GM21576 (cell line): Measurements from ENCODE around the gene MAP7.
A peak's percentile ranks its signal among the peaks of the same experiment; 100 is the strongest.

Experiments used
- ATAC-seq: cut with Tn5 transposase; IDR thresholded peaks from one replicate; pipeline ENCODE4 v1.9.1; 2021; ENCODE audit warnings: mild to moderate bottlenecking, moderate library complexity; ENCODE audit not compliant: unreplicated experiment

MAP7 gene

DNA sequence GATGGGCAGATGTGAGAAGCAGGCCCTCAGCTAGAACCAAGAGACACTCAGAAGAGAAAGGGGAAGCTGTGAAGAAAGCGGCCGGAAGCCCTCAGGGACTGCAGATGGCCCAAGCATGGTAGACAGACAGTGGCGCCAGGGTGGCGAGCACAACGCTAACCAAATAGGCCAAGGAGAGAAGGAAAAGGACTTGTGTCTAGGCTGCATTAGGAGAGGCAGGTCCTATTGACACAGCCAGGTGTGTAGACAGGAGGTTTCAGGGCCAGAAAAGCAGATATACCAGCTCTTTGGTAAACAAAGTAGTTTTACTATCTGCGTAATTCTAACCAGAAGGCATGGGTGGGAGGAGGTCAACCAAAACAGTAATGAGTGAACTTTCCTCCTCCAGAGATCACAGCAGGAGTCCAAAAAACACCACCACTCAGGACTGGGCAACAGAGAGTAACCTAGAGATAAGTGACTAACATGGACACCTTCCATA, 15.8 kb upstream of the MAP7 start:
- no peak for ATAC-seq

DNA sequence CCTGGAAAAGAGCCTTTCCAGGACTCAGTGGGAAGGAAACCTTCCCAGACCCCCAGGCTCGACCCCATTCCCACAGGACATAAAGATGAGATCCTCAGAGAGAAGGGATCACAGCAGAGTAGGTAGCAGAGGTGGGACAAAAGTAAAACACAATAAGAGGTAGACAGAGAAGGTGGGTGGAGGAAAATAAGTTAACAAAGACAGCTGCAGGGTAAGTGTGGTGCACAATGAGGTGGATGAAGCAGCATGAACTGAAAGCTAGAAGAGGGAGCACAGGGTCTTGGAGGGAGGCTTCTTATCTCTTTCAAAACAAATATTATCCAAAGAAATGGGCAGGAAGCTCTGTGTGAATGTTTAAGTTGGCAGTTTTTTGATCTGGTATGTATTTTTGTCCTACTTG, 14.0 kb upstream of the MAP7 start:
- no peak for ATAC-seq

DNA sequence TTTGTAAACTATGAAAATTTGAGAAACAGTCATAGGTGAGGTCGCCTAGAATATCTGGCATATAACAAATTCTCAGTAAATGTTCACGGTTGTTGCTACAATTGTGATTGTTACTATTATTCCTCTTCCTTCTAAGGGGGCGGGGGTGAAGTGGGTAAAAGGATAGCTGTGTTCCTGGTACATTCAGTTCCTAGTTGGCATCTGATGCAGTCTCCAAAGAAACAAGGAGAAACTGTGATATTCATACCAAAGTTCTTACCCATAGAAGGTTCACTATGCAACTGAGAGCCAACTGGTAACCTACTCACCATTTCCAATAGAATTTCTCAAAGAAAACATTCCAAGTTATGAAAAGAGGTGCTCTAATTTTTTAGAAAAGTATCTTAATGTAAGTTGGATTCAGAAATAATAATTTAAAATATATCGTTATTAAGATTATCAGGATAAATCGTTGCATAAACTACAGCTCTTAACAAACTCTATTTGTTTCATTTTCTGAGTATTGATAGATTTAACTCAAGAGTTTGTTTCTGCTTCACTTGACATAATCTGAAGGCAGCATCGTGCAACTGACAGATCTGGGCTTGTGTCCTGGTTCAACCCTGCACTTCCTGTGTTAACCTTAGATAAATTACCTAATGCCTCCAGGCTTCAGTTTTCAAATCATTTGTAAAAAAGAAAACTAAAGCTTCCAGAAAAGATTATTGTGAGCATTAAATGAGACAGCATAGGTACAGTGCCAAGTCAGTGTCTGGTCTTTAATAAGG, 13.3 kb upstream of the MAP7 start:
- no peak for ATAC-seq

DNA sequence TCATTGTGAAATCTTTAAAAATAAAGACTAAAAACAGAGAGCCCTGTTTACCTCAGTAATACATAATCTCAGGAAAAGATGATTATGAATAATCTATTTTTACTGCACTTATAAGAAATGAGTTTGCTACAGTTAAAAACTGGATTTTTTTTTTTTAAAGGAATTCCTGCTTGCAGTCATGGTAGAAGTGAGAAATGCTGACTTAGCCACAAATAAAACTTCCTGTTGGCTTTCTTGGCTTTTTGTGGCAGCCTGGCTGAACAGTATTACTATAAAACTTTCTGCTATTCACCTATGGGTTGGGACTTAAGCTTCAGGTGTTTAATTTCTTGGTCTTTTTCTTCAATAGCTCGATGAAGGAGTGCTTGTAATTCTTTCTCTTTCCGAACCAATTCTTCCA, 12.0 kb upstream of the MAP7 start:
- ATAC-seq = no peak

DNA sequence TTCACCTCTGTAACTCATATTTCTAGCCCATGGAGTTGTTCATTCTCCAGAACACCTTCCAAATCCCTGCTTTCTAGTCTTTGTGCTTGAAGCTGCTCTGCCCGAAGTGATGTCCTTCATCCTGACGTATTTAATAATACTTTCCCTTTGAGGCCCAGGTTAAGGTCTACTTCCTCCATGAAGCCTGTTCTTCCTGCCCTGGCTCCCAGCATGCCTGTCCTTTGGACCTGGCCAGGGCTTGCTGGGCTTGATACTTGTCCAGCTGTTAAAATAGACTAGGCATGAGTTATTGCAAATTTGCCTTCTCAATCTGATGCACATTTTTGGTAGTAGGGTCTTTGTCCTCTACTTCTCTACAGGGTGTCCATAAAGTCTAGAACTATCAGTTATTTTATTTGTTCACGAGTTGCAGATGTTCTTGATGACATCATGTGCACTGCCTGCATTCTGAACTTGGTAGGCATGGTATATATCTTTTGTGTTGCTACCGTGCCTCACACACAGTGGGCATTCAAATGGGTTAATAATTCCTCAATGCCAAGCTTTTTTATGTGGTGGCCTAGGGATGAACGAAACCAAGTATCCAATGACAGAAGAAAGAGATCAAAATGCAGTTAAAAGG, 3.1 kb upstream of the MAP7 start:
- ATAC-seq = no peak

DNA sequence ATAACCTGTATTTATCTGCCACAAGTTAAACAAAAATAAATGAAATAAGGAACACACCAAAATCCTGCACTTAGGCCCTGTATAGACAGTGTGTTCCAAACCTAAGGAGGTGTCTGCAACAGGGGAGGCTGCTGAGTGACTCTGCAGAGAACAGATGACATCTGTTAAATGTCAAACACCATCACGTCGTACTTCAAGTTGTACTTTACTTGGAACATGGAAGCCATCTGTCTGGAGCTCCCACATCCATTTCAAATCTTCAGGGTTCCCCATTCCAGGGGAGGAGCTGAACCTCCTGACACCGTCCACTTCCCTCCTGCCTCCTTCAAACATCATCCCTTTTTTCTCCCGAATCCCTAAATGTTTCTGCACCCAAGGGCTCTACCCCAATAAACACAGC, 1.8 kb upstream of the MAP7 start:
- ATAC-seq = no peak

DNA sequence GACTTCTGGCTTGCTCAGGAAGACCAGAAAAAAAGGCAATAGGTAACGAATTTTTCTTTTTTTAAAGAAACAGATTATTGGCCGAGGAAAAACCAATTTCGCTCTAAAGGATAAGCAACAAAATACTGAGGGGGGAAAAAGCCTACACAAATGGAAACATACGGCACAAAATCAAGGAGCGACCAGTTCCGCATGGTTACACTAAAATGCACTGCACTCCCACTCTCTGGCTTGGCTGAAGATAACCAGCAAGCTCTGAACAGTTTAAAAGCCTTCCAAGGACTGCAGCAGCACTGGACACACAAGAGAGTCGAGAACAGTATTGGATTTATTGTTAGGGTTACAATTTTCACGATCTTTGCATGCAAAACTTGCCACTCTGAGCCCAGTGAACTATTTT, 881 bp upstream of the MAP7 start:
- no peak for ATAC-seq

DNA sequence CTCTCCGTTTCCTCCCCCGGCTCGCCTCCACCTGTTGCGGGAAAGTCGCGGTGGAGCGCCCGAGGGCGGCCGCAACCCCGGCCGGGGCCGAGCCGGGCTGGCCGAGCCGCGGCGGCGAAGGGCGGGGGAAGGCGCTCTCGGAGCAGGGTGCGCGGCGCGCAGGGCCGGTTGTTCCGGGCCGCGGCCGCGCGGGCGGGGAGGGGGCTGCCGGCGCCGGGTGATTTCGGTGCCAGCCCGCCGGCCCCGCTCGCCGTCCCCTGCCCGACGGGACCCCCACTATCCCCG, 235 bp downstream of the MAP7 start:
- ATAC-seq = peak; percentile 43

DNA sequence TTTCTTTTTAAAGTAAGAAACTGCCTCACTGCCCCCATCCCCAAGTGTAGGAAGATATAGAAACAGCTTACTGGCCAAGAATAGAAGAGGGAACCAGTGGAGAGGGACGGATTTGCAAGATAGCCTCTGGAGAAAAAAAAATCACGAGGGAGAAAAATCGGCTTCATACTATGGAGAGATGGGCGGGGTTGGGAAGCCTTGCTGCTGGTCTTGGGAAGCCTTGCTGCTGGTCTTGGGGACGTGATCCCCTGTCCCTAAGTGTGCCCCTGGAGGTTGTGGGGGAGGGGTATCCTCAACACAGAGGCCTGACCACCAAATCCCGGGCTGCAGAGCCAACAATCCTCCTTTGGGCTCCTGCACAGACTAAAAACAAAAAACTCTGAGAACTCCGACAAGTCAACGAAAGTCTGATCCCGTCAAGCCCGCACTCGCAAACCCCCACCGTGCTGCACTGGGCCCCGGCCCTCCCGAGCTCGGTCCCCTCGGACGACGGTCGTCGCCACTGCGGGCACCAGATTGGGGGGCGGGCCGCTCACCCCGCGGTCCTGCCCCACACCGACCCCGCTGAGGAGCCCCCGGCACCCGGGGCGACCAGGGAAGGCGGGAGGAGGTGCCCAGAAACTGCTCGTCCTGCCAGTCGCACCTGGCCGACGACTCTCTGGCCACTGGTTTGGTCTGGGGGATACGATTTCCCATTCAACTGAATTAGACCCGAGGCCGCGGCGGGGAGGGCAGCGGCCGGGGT, 750 bp downstream of the MAP7 start:
- no peak for ATAC-seq

DNA sequence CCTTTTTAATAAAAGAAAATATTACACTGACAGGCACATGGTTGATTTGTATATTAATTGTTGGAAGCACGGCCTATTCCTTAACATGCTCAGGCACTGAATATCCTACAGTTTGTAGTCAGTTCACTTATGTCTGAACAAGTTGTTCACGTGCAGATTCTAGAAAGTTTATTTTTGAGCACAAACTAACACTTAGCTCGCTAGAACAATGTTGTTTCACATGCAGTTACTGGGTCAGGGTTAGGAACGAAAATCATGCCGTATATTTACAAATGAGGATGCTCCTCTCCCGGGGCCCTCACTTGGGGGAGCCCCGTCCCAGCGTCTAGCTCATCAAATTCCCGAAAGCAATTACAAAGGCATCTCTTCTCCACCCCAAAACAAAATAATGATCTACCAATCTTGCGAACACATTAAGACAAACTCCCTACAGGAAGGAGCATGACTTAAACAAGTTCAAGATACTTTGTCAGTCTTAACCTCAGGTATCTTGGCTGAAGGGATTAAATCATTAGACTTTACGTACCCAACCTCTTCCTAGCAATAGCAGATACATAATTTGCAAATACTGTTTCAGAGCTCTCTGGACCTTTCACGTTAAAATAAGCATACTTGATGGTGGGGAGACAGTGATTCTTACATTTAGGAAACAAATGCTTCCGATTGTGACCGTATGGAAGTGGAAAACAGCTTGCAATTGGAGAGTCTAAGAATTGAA, 1.5 kb downstream of the MAP7 start:
- no peak for ATAC-seq

DNA sequence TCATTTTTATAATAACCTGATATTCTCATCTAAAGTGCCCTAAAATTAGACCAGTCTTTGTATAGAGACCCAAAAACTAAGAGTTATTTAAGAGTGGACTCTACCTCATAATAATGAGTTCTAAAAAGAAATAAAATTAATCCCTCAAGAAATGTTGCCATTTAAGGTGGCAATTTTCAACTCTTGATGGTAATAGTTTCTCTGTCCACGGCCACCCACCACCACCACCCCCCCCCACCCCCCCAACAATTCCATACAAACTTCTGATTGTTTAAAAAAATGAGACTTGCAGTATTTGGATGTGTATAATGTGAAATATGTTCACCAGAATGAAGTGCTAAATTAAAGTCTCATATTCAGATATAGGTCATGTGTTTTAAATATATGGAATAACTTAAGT, 2.4 kb downstream of the MAP7 start:
- no peak for ATAC-seq

DNA sequence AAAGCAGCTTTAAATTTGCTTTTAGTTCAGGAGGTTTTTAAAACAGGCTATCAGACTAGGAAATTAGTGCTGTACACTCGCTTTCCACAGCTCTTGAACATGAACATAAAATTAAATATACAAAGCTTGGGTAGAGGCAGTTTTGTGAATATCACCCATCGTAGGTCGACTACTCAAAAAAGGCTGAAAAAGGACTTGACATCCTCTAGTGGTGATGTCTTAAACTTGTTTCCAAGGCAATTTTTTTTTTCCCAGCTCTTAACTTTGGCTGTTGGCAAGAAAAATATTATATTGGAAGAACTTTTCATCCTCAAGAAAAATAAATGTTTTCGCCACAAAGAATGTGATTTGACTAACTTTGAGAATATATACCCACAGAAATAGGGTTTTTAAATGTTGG, 2.9 kb downstream of the MAP7 start:
- ATAC-seq = no peak

DNA sequence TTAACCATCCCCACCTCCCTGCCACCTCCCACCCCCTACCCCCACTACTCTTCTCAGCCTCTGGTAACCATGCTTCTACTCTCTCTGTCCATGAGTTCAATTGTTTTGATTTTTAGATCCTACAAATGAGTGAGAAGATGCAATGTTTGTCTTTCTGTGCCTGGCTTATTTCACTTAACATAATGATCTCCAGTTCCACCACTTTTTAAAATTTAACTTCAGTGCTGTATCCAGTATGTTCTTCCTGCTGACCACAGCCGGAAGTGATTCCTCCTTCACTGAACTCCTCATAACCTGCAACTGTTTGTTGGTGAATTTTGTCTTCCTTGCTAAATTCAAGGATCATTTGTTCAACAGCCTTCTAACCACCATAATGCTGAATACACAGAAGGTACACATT, 3.9 kb downstream of the MAP7 start:
- no peak for ATAC-seq

DNA sequence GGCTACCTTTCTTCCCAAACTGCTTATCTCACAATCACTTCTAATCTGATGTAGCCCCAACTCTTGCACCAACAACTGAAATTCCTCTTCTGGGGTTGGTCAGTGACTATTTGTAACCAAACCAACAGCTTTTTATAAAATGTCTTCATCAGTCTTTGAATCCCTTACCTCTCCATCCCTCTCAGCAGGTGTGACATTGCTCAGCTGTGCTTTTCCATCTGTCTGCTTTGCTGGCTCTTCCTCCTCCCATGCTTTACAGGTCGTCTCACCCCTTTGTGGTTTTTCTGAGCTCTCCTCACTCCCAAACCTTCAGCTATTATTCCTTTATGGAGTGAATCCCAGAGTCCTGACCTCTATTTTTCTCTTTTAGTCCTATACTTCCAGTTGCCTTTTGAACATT, 5.9 kb downstream of the MAP7 start:
- no peak for ATAC-seq

DNA sequence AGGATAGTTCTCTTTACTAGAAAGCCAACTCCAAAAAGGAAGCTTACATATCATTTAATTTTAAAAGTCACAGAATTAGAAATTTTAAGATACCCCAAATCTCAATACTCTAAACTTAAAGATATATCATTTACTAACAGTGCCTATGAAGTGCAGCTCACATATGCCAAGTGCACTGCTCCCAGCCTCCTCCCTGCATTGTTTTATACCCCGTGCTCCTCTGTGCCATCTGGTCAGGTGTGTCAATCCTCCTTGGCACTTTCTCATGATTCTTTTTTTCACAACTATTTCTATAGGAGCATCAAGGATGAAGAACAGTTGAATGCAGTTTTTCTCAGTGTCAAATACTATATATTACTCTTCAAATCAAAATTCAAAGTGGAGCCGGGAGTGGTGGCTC, 8.8 kb downstream of the MAP7 start:
- ATAC-seq = no peak

DNA sequence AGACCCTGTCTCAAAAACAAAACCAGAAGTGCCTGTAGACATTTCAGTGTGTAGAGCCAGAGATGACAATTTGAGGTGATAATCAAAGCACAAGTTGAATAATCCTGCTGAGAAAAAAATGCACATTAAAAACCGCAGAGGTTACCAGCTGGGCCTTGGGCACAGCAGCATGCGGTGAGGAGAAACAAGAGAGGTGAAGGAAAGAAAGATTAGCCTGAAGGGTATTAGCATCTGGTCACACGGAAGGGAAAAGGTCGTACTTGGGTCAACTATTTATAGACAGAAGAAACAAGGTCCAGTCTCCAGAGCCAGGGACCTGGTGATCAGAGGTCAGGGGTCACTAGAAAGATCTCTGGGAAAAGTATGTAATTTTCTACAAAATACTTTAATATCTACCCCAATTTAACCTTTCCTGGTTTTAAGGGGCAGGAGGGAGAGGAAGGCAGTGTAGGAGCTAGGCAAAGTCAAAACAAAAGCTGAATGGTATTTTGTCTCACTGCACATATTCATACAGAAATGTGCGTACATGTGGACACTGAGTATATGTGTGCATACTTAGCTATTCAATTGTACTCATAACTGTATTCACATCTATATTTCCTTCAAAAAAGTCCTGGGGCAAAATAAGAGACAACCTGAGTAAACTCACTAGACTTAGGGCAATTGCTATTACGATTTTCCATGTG, 10.1 kb downstream of the MAP7 start:
- ATAC-seq = no peak

DNA sequence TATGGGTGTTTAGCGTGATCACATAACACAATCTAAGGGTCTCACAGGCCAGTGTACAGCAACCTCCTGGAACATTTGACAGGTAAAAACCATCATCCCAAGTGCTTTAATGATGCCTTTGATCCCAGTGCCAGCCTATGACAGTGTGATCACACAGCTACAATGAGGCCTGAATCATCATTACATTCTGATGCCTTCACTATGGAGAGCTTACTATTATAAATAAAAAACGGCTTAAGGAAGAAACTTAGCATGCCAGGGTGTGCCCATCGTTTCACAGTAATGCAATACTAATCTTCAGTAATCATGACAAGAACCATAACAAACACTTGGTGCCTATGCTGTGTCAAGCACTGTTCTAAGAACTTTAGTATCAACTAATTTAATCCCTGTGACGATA, 11.4 kb downstream of the MAP7 start:
- ATAC-seq = no peak

DNA sequence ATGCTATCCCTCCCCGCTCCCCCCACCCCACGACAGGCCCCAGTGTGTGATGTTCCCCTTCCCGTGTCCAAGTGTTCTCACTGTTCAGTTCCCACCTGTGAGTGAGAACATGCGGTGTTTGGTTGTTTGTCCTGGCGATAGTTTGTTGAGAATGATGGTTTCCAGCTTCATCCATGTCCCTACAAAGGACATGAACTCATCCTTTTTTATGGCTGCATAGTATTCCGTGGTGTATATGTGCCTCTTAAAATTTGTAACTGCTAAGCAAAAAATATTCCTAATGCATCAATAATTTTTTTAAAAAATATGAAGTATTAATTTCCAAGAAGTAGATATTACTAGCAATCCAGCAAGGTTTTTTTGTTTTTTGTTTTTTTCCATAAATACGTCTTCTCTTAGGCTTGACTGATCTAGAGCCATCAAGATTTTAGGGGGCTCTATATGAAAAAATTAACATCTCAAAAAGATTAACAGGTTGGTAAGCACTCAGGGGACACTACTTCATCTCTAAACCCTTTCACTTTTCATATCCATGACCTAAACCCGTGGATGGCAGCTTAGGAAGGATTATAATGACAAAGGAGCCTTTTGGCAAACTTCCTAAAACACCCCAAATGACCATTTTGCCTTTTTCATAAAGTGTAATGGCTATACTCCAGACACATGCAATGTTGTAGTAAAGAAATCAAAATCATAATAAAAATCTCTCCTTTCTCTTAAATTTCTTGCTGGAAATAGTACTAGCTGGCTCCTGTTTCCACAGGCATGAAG, 14.2 kb downstream of the MAP7 start:
- ATAC-seq = no peak

DNA sequence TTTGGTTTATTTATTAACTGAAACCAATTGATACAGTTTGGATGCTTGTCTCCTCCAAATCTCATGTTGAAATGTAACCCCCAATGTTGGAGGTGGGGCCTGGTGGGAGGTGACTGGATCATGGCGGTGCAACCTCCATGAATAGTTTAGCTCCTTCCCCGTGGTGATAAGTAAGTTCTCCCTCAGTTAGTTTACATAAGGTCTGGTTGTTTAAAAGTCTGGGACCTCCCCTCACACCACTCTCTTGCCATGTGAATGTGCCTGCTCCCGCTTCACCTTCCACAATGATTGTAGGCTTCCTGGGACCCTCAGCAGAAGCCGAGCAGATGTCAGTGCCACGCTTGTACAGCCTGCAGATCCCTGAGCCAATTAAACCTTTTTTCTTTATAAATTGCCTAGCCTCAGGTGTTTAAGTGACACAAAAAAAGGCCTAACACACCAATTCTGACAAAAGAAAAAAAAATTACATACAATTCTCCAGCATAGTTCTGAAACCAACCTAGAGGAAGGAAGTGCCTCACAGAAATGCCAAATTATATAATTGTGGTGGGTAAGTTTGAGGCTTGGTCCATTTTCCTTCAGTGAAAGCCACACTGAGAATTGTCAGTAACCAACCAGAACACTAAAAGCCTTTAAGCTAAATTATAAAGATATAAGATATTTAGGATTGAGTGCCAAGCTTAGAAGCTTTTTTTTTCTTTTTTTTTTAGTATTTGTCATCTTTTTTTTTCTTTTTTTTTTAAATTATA, 15.0 kb downstream of the MAP7 start:
- no peak for ATAC-seq

DNA sequence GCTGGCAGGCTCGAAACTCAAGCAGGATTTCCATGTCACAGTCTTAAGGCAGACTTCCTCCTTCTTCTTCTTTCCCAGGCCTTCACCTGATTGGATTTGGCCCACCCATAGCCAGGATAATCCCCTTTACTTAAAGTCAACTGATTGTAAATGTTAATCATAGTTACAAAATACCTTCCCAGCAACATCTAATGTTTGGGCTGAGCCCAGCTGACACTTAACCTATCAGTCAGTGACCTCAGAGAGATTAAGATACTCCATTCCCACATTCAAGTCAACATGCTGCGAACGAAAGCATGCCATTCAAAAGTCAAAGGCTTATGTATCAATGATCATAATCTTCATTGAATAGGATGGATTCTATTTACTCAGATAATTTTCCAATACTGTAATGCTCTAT, 16.0 kb downstream of the MAP7 start:
- no peak for ATAC-seq
